ENCODE results near the gene KCNK1. TPM values are rescaled to one million over a fixed set of nuclear protein-coding genes. Genes with fewer than 3 reads are reported as not detected.

The KCNK1 gene
- total and polyA plus RNA-seq, 2 donors (not counting 1 experiment from before 2014, with no cell fraction given): 0.48 to 2.6 TPM

- H4K20me1 ChIP-seq (ENCODE audit: control insufficient read depth, extremely low read depth, insufficient read depth, low read length): no peaks in the 10 kb centered on the region
- H2AFZ ChIP-seq (ENCODE audit: low read length): no peak overlapping the region
- no peak overlapping the region for H3K4me3 ChIP-seq (replicated peaks in 1 of 4; ENCODE audit: control extremely low read depth in 1 of 4, insufficient read depth in 1 of 4, low read depth in 3 of 4, low read length in 4 of 4)
- H3K79me2 ChIP-seq (ENCODE audit: control insufficient read depth, insufficient read depth, low read length): no peaks in the 10 kb centered on the region
- TF ChIP-seq EZH2 (IDR thresholded peaks at IDR 0.05; ENCODE audit: low read length, missing control alignments) (no peak), CTCF (conservative IDR thresholded peaks at IDR 0.05 in 1 of 2, IDR thresholded peaks at IDR 0.05 in 1 of 2; ENCODE audit: low read depth in 1 of 2, low read length in 2 of 2) (no peak)
- H3K27ac ChIP-seq (ENCODE audit: insufficient read depth, low read length): no peak overlapping the region
- H3K27me3 ChIP-seq (ENCODE audit: control insufficient read depth, insufficient read depth, low read length): no peaks in the 10 kb centered on the region
- H3K9ac ChIP-seq (ENCODE audit: insufficient read depth, low read length): no peak overlapping the region
- H3K9me3 ChIP-seq (ENCODE audit: control insufficient read depth, insufficient read depth, low read depth, low read length): no peaks in the 10 kb centered on the region
- no peak overlapping the region for H3K4me2 ChIP-seq (ENCODE audit: extremely low read depth, insufficient read depth, low read length)
- DNase-seq (ENCODE audit: low read depth in 2 of 2): no peak
- no peaks in the 10 kb centered on the region for H3K4me1 ChIP-seq (ENCODE audit: control insufficient read depth, extremely low read depth, insufficient read depth, low read length)
- H3K36me3 ChIP-seq (ENCODE audit: control insufficient read depth, insufficient read depth, low read length): no peaks in the 10 kb centered on the region
These were observed 15.5 kb downstream of the KCNK1 start for GRCh38 chr1:233629305-233629935.

- H3K9me3 ChIP-seq (ENCODE audit: control insufficient read depth, insufficient read depth, low read depth, low read length): no peaks in the 10 kb centered on the region
- H3K36me3 ChIP-seq (ENCODE audit: control insufficient read depth, insufficient read depth, low read length): no peaks in the 10 kb centered on the region
- H2AFZ ChIP-seq (ENCODE audit: low read length): no peak overlapping the region
- no peak for TF ChIP-seq EZH2 (IDR thresholded peaks at IDR 0.05; ENCODE audit: low read length, missing control alignments)
- no peak for TF ChIP-seq CTCF (conservative IDR thresholded peaks at IDR 0.05 in 1 of 2, IDR thresholded peaks at IDR 0.05 in 1 of 2; ENCODE audit: low read depth in 1 of 2, low read length in 2 of 2)
- H3K9ac ChIP-seq (ENCODE audit: insufficient read depth, low read length): no peak overlapping the region
- no peaks in the 10 kb centered on the region for H3K4me1 ChIP-seq (ENCODE audit: control insufficient read depth, extremely low read depth, insufficient read depth, low read length)
- no peaks in the 10 kb centered on the region for H3K79me2 ChIP-seq (ENCODE audit: control insufficient read depth, insufficient read depth, low read length)
- H3K27ac ChIP-seq (ENCODE audit: insufficient read depth, low read length): no peak overlapping the region
- H3K4me3 ChIP-seq (replicated peaks in 1 of 4; ENCODE audit: control extremely low read depth in 1 of 4, insufficient read depth in 1 of 4, low read depth in 3 of 4, low read length in 4 of 4): no peak overlapping the region
- no peaks in the 10 kb centered on the region for H3K27me3 ChIP-seq (ENCODE audit: control insufficient read depth, insufficient read depth, low read length)
- no peak for DNase-seq (ENCODE audit: low read depth in 2 of 2)
- no peak overlapping the region for H3K4me2 ChIP-seq (ENCODE audit: extremely low read depth, insufficient read depth, low read length)
- no peaks in the 10 kb centered on the region for H4K20me1 ChIP-seq (ENCODE audit: control insufficient read depth, extremely low read depth, insufficient read depth, low read length)
These were observed 18.0 kb downstream of the KCNK1 start for GRCh38 chr1:233631810-233632405.

GRCh38 chr1:233632436-233632835 is 18.5 kb downstream of the KCNK1 start:
- no peak overlapping the region for H3K4me3 ChIP-seq (replicated peaks in 1 of 4; ENCODE audit: control extremely low read depth in 1 of 4, insufficient read depth in 1 of 4, low read depth in 3 of 4, low read length in 4 of 4)
- no peak overlapping the region for H3K4me2 ChIP-seq (ENCODE audit: extremely low read depth, insufficient read depth, low read length)
- TF ChIP-seq CTCF (conservative IDR thresholded peaks at IDR 0.05 in 1 of 2, IDR thresholded peaks at IDR 0.05 in 1 of 2; ENCODE audit: low read depth in 1 of 2, low read length in 2 of 2): no peak

More at GRCh38 chr1:233632436-233632835, 18.5 kb downstream of the KCNK1 start:
- Histone ChIP-seq H3K79me2 (ENCODE audit: control insufficient read depth, insufficient read depth, low read length) (no peaks in the 10 kb centered on the region), H2AFZ (ENCODE audit: low read length) (no peak overlapping the region), H3K36me3 (ENCODE audit: control insufficient read depth, insufficient read depth, low read length) (no peaks in the 10 kb centered on the region), H3K4me1 (ENCODE audit: control insufficient read depth, extremely low read depth, insufficient read depth, low read length) (no peaks in the 10 kb centered on the region), H4K20me1 (ENCODE audit: control insufficient read depth, extremely low read depth, insufficient read depth, low read length) (no peaks in the 10 kb centered on the region), H3K9me3 (ENCODE audit: control insufficient read depth, insufficient read depth, low read depth, low read length) (no peaks in the 10 kb centered on the region), H3K27ac (ENCODE audit: insufficient read depth, low read length) (no peak overlapping the region), H3K9ac (ENCODE audit: insufficient read depth, low read length) (no peak overlapping the region), H3K27me3 (ENCODE audit: control insufficient read depth, insufficient read depth, low read length) (no peaks in the 10 kb centered on the region)
- DNase-seq (ENCODE audit: low read depth in 2 of 2): no peak

Data from fibroblast of lung (primary cell).